Measurements from ENCODE around the gene CPLX1. TPM values are rescaled to one million over a fixed set of nuclear protein-coding genes. Genes with fewer than 3 reads are reported as not detected.

Gene CPLX1
- polyA plus RNA-seq, 1 donor (not counting 4 experiments of a cell fraction or from before 2014, with no cell fraction given): 0.04 TPM

GRCh38 chr4:867526-868250 lies 41.8 kb upstream of the CPLX1 start:
- Histone ChIP-seq H3K4me1 (ENCODE audit: control insufficient read depth, extremely low read depth, insufficient read depth, low read length) (no peaks in the 10 kb centered on the region), H3K9me1 (ENCODE audit: control insufficient read depth, extremely low read depth, insufficient read depth, low read length) (no peaks in the 10 kb centered on the region), H3K27ac (ENCODE audit: control insufficient read depth, insufficient read depth, low read length) (no peak overlapping the region), H3K36me3 (ENCODE audit: control insufficient read depth in 2 of 2, extremely low read depth in 1 of 2, insufficient read depth in 2 of 2, low read length in 2 of 2) (peaks cover 24 to 32% of the 10 kb centered on the region in 2 experiments), H3K4me2 (ENCODE audit: control insufficient read depth, extremely low read depth, insufficient read depth, low read depth, low read length) (no peak overlapping the region), H3K79me2 (ENCODE audit: control insufficient read depth, insufficient read depth, low read length) (no peaks in the 10 kb centered on the region), H3K9ac (ENCODE audit: control insufficient read depth, extremely low read depth, insufficient read depth, low read length) (no peak overlapping the region), H3K4me3 (ENCODE audit: control insufficient read depth in 2 of 3, extremely low read depth in 1 of 3, insufficient read depth in 2 of 3, low read depth in 1 of 3, low read length in 3 of 3) (no peak overlapping the region), H3K9me3 (ENCODE audit: control insufficient read depth, low read depth, low read length) (no peaks in the 10 kb centered on the region), H3K27me3 (ENCODE audit: control insufficient read depth, extremely low read depth, insufficient read depth, low read length) (no peaks in the 10 kb centered on the region), H2AFZ (ENCODE audit: control insufficient read depth, low read length) (no peak overlapping the region), H4K20me1 (ENCODE audit: control insufficient read depth, extremely low read depth, insufficient read depth, low read length) (no peaks in the 10 kb centered on the region)
- TF ChIP-seq EZH2 (IDR thresholded peaks at IDR 0.05; ENCODE audit: low read length) (no peak), CTCF (optimal IDR thresholded peaks at IDR 0.05 in 1 of 3, IDR thresholded peaks at IDR 0.05 in 1 of 3, conservative IDR thresholded peaks at IDR 0.05 in 1 of 3; ENCODE audit: extremely low read depth in 1 of 3, insufficient read depth in 2 of 3, low read length in 3 of 3) (no peak)
- FAIRE-seq (no peak), DNase-seq (ENCODE audit: low read depth, low spot score) (no peak)
- dilution Hi-C loops (cut with MboI; ENCODE audit: extremely low pct_ligation_motif_present, low sequenced_read_pairs): no loop called here

- H3K9me1 ChIP-seq (ENCODE audit: control insufficient read depth, extremely low read depth, insufficient read depth, low read length): no peaks in the 10 kb centered on the region
- H3K79me2 ChIP-seq (ENCODE audit: control insufficient read depth, insufficient read depth, low read length): no peaks in the 10 kb centered on the region
- TF ChIP-seq EZH2 (IDR thresholded peaks at IDR 0.05; ENCODE audit: low read length) (no peak), CTCF (optimal IDR thresholded peaks at IDR 0.05 in 1 of 3, IDR thresholded peaks at IDR 0.05 in 1 of 3, conservative IDR thresholded peaks at IDR 0.05 in 1 of 3; ENCODE audit: extremely low read depth in 1 of 3, insufficient read depth in 2 of 3, low read length in 3 of 3) (no peak)
- H3K4me2 ChIP-seq (ENCODE audit: control insufficient read depth, extremely low read depth, insufficient read depth, low read depth, low read length): no peak overlapping the region
- no peaks in the 10 kb centered on the region for H3K27me3 ChIP-seq (ENCODE audit: control insufficient read depth, extremely low read depth, insufficient read depth, low read length)
- no peaks in the 10 kb centered on the region for H3K9me3 ChIP-seq (ENCODE audit: control insufficient read depth, low read depth, low read length)
- H2AFZ ChIP-seq (ENCODE audit: control insufficient read depth, low read length): no peak overlapping the region
- H3K9ac ChIP-seq (ENCODE audit: control insufficient read depth, extremely low read depth, insufficient read depth, low read length): no peak overlapping the region
- H3K36me3 ChIP-seq (ENCODE audit: control insufficient read depth in 2 of 2, extremely low read depth in 1 of 2, insufficient read depth in 2 of 2, low read length in 2 of 2): peaks cover 24 to 32% of the 10 kb centered on the region in 2 experiments
- no peaks in the 10 kb centered on the region for H3K4me1 ChIP-seq (ENCODE audit: control insufficient read depth, extremely low read depth, insufficient read depth, low read length)
- no peak overlapping the region for H3K4me3 ChIP-seq (ENCODE audit: control insufficient read depth in 2 of 3, extremely low read depth in 1 of 3, insufficient read depth in 2 of 3, low read depth in 1 of 3, low read length in 3 of 3)
- H4K20me1 ChIP-seq (ENCODE audit: control insufficient read depth, extremely low read depth, insufficient read depth, low read length): no peaks in the 10 kb centered on the region
- H3K27ac ChIP-seq (ENCODE audit: control insufficient read depth, insufficient read depth, low read length): no peak overlapping the region
- DNase-seq (ENCODE audit: low read depth, low spot score) (peak; percentile 7), FAIRE-seq (no peak)
- dilution Hi-C loops (cut with MboI; ENCODE audit: extremely low pct_ligation_motif_present, low sequenced_read_pairs): no loop called here
Measured at GRCh38 chr4:866761-867390, 40.9 kb upstream of the CPLX1 start.

All from keratinocyte (primary cell).